Right atrium auricular region (tissue), 2 donors: Measurements from ENCODE around the gene PEA15. TPM values are rescaled to one million over a fixed set of nuclear protein-coding genes. Genes with fewer than 3 reads are reported as not detected.

ENCODE experiments used
- DNase-seq: peaks from one replicate; pipeline ENCODE4 v3.0.0-alpha.2; 2019; ENCODE audit warnings: low spot score
- H3K27ac ChIP-seq, 2 donors: fragments of 200-600 bp; sonication (generic); 1 replicate in 1 of 2; 2 replicates in 1 of 2; pipeline ENCODE4 v1.5.1; 2016 to 2019
- H3K27me3 ChIP-seq, 2 donors: fragments of 200-600 bp; sonication (generic); one replicate each; pipeline versions ENCODE4 v1.5.1 to v1.6.0; 2017 to 2019
- H3K36me3 ChIP-seq: fragments of 200-600 bp; sonication (generic); one replicate; pipeline ENCODE4 v1.5.1; 2016
- H3K4me1 ChIP-seq, 2 donors: fragments of 200-600 bp; sonication (generic); one replicate each; pipeline versions ENCODE4 v1.5.1 to v1.6.0; 2017 to 2019
- H3K4me3 ChIP-seq, 2 donors: fragments of 200-600 bp; sonication (generic); 1 replicate in 1 of 2; 2 replicates in 1 of 2; pipeline ENCODE4 v1.5.1; 2017 to 2019; ENCODE audit warnings: mild to moderate bottlenecking in 1 of 2, moderate library complexity in 1 of 2
- H3K9me3 ChIP-seq, 2 donors: fragments of 200-600 bp; sonication (generic); one replicate each; pipeline ENCODE4 v1.5.1; 2019
- total RNA-seq, 2 donors: library from RNA; depleted of rRNA; stranded (reverse); fragments of >200 nt; gene quantifications; one replicate each; pipeline ENCODE4 v1.1.0, GENCODE V29; 2016
- TF ChIP-seq, protein P1 (sequence below), 2 donors: fragments of 200-600 bp; sonication (generic); IDR thresholded peaks; one replicate each; pipeline ENCODE4 v1.5.1; 2019; ENCODE audit warnings: antibody characterized with exemption in 2 of 2

The PEA15 gene
- total RNA-seq, 2 donors from 2014 or later = 69.2 to 144 TPM

DNA sequence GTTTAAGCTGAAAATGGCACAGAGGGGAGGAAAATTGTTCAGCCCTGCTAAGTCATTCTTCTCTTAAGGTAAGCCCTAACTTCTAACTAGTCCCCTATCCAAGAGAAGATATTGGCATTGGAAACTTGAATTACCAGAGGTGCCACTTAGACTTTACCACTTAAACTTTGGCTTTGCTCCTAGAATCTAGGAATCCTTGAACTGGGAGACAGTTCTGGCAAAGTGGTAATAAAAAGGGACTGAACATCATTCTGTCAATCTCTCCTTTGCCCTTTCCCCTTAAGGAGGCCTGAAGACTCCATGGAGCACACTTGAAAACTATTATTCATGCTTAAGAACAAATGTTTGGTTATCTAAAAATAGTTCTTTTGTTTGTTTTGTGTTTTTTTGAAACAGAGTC, 45.3 kb upstream of the PEA15 start:
- Histone ChIP-seq H3K27me3 (no peaks in the 10 kb centered on the region), H3K36me3 (no peaks in the 10 kb centered on the region), H3K4me3 (no peak overlapping the region), H3K27ac (peak overlapping the region in 1 of 2 donors; percentile 25), H3K9me3 (no peaks in the 10 kb centered on the region), H3K4me1 (no peaks in the 10 kb centered on the region)
- TF ChIP-seq, protein P1, sequence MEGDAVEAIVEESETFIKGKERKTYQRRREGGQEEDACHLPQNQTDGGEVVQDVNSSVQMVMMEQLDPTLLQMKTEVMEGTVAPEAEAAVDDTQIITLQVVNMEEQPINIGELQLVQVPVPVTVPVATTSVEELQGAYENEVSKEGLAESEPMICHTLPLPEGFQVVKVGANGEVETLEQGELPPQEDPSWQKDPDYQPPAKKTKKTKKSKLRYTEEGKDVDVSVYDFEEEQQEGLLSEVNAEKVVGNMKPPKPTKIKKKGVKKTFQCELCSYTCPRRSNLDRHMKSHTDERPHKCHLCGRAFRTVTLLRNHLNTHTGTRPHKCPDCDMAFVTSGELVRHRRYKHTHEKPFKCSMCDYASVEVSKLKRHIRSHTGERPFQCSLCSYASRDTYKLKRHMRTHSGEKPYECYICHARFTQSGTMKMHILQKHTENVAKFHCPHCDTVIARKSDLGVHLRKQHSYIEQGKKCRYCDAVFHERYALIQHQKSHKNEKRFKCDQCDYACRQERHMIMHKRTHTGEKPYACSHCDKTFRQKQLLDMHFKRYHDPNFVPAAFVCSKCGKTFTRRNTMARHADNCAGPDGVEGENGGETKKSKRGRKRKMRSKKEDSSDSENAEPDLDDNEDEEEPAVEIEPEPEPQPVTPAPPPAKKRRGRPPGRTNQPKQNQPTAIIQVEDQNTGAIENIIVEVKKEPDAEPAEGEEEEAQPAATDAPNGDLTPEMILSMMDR (IDR thresholded peaks at IDR 0.05) = no peak
- DNase-seq = no peak

DNA sequence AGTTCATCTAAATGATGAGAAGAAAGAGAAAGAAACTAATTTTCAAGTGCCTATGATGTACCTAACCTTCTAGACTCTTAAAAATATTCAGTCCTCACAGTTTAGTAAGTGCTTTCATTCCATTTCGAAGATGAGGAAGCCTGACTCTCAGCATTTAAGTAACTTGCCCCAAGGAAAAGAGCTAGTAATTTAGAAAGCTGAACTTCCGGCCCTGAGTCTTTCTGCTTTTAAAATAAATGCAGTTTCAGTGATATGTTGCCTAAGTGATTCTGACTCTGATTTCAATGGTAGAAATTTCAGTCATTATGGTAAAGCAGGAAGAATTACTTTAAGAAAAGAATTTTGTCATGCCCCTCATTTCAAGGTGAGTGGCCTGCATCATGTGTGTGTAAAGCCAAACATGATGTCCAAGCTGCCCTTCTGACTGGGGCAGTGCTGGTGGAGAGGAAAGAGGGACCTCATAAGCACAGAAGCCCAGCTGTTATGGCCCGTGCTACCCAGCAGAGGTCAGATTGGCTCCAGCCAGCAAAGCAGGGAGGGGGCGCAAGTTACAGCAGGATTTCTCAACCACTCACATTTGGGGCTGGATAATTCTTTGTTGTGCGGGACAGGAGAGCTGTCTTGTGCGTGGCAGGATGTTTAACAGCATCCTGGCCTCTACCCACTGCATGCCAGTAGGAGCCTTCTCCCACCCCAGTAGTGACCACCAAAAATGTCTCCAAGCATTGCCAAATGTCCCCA, 43.0 kb upstream of the PEA15 start:
- no peaks in the 10 kb centered on the region for H3K36me3 ChIP-seq
- no peaks in the 10 kb centered on the region for H3K27me3 ChIP-seq
- no peak overlapping the region for H3K4me3 ChIP-seq
- no peaks in the 10 kb centered on the region for H3K4me1 ChIP-seq
- H3K9me3 ChIP-seq = no peaks in the 10 kb centered on the region
- no peak for DNase-seq
- H3K27ac ChIP-seq = no peak overlapping the region
- TF ChIP-seq, protein P1 (IDR thresholded peaks at IDR 0.05) = peak; percentile 32 to 59

DNA sequence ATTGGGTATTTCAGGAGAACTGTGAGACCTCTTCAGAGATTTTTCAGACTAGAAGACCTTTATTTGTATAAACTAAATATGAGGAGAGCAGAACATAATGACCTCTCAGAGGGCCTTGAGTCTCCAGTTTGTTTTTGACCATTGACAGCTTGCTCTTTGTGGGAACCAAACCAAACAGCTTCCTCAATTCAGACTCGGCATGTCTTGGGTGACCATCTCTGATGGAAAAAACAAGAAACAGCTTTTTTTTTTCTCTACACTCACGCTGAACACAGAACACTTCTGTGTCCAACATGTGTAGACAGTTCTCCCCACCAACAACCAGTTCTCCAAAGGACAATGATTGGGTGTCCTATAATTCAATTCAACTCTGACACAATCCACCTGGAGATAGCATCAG, 42.3 kb upstream of the PEA15 start:
- Histone ChIP-seq H3K36me3 (no peaks in the 10 kb centered on the region), H3K9me3 (no peaks in the 10 kb centered on the region), H3K27ac (no peak overlapping the region), H3K4me1 (no peaks in the 10 kb centered on the region), H3K4me3 (no peak overlapping the region), H3K27me3 (no peaks in the 10 kb centered on the region)
- no peak for DNase-seq
- TF ChIP-seq, protein P1 (IDR thresholded peaks at IDR 0.05) = no peak

GRCh38 chr1:160163615-160164014, 41.6 kb upstream of the PEA15 start:
- TF ChIP-seq, protein P1 (IDR thresholded peaks at IDR 0.05) = no peak
- Histone ChIP-seq H3K27me3 (no peaks in the 10 kb centered on the region), H3K4me3 (no peak overlapping the region), H3K4me1 (no peaks in the 10 kb centered on the region), H3K9me3 (no peaks in the 10 kb centered on the region), H3K27ac (no peak overlapping the region), H3K36me3 (no peaks in the 10 kb centered on the region)
- DNase-seq = no peak

GRCh38 chr1:160164121-160164520, 41.1 kb upstream of the PEA15 start:
- no peak overlapping the region for H3K27ac ChIP-seq
- H3K9me3 ChIP-seq = no peaks in the 10 kb centered on the region
- DNase-seq = no peak
- TF ChIP-seq, protein P1 (IDR thresholded peaks at IDR 0.05) = no peak
- no peak overlapping the region for H3K4me3 ChIP-seq
- no peaks in the 10 kb centered on the region for H3K27me3 ChIP-seq
- no peaks in the 10 kb centered on the region for H3K36me3 ChIP-seq
- no peaks in the 10 kb centered on the region for H3K4me1 ChIP-seq
